Activated T-helper 1 cell treated with anti-CD3 and anti-CD28 coated beads, Interleukin-12 subunit alpha, Interleukin-12 subunit beta, Interleukin-2, Interleukin-4 antibody, amounts not matched to agents 30 ng/mL and 10 ng/mL and 1 ng/mL, durations not matched to agents 14 hours and 24 hours and 36 hours (primary cell): ENCODE results near the gene PFKFB3. TPM values are rescaled to one million over a fixed set of nuclear protein-coding genes. Genes with fewer than 3 reads are reported as not detected.

Source experiments
- DNase-seq: peaks from one replicate; pipeline ENCODE4 v3.0.0; 2021; ENCODE audit warnings: low spot score
- H3K27ac Mint-ChIP-seq: one replicate; pipeline ENCODE4 v1.8.0; 2021; ENCODE audit warnings: mild to moderate bottlenecking, mixed read lengths
- H3K27me3 Mint-ChIP-seq: one replicate; pipeline ENCODE4 v1.8.0; 2022; ENCODE audit warnings: mild to moderate bottlenecking, moderate library complexity, mixed read lengths; ENCODE audit not compliant: insufficient read depth
- H3K36me3 Mint-ChIP-seq: one replicate; pipeline ENCODE4 v1.8.0; 2021; ENCODE audit warnings: low read depth, mixed read lengths
- H3K4me1 Mint-ChIP-seq: one replicate; pipeline ENCODE4 v1.8.0; 2021; ENCODE audit warnings: low read depth, mixed read lengths
- H3K4me3 Mint-ChIP-seq: one replicate; pipeline ENCODE4 v1.8.0; 2021; ENCODE audit warnings: mild to moderate bottlenecking, moderate library complexity, mixed read lengths
- H3K9me3 Mint-ChIP-seq: one replicate; pipeline ENCODE4 v1.8.0; 2021; ENCODE audit warnings: mixed read lengths
- intact Hi-C: fragments of 100-400 bp; cut with micrococcal nuclease; formaldehyde crosslinking; loops from one replicate; pipeline ENCODE4 v1.15.1; 2024
- total RNA-seq: library from RNA; stranded (reverse); gene quantifications from 2 replicates; pipeline ENCODE4 v1.2.3, GENCODE V29; 2022

PFKFB3 gene
- total RNA-seq, 1 donor from 2014 or later: 90.3 TPM

- H3K4me1 Mint-ChIP-seq: peaks cover 73% of the 10 kb centered on the region
- H3K36me3 Mint-ChIP-seq: peaks cover 30% of the 10 kb centered on the region
Measured at GRCh38 chr10:6168084-6168483, 34.6 kb upstream of the PFKFB3 start.

GRCh38 chr10:6170638-6171037 is 32.1 kb upstream of the PFKFB3 start:
- peak overlapping the region; percentile 5 for H3K4me3 Mint-ChIP-seq
- DNase-seq: no peak

More at GRCh38 chr10:6168084-6168483, 34.6 kb upstream of the PFKFB3 start:
- DNase-seq: no peak
- intact Hi-C loops: no loop called here
- H3K27me3 Mint-ChIP-seq: no peaks in the 10 kb centered on the region
- no peaks in the 10 kb centered on the region for H3K9me3 Mint-ChIP-seq
- H3K27ac Mint-ChIP-seq: no peak overlapping the region
- H3K4me3 Mint-ChIP-seq: no peak overlapping the region

GRCh38 chr10:6171881-6172695 is 30.6 kb upstream of the PFKFB3 start:
- peak overlapping the region; percentile 79 for H3K27ac Mint-ChIP-seq
- no peaks in the 10 kb centered on the region for H3K9me3 Mint-ChIP-seq
- peak; percentile 16 for DNase-seq
- H3K4me1 Mint-ChIP-seq: peaks cover 85% of the 10 kb centered on the region
- peaks cover 25% of the 10 kb centered on the region for H3K36me3 Mint-ChIP-seq
- intact Hi-C loops: loop anchor here (2.0 kb wide), 1 partner anchor 15 kb away; no protein-coding TSS in a partner anchor
- H3K27me3 Mint-ChIP-seq: no peaks in the 10 kb centered on the region
- H3K4me3 Mint-ChIP-seq: peak overlapping the region; percentile 66

More at GRCh38 chr10:6170638-6171037, 32.1 kb upstream of the PFKFB3 start:
- H3K9me3 Mint-ChIP-seq: no peaks in the 10 kb centered on the region
- intact Hi-C loops: no loop called here
- H3K27me3 Mint-ChIP-seq: no peaks in the 10 kb centered on the region
- peaks cover 29% of the 10 kb centered on the region for H3K36me3 Mint-ChIP-seq
- H3K4me1 Mint-ChIP-seq: peaks cover 76% of the 10 kb centered on the region
- peak overlapping the region; percentile 31 for H3K27ac Mint-ChIP-seq

- H3K4me1 Mint-ChIP-seq: peaks cover 79% of the 10 kb centered on the region
- H3K27me3 Mint-ChIP-seq: no peaks in the 10 kb centered on the region
- peaks cover 19% of the 10 kb centered on the region for H3K36me3 Mint-ChIP-seq
- peak overlapping the region; percentile 56 for H3K4me3 Mint-ChIP-seq
- H3K9me3 Mint-ChIP-seq: no peaks in the 10 kb centered on the region
- DNase-seq: peak; percentile 63
- intact Hi-C loops: loop anchor here (1.0 to 2.0 kb wide), 4 partner anchors 8 to 229 kb away; partner anchors contain the start of gene PFKFB3
- H3K27ac Mint-ChIP-seq: peak overlapping the region; percentile 78
Measured at GRCh38 chr10:6173203-6173602, 29.5 kb upstream of the PFKFB3 start.

- intact Hi-C loops: no loop called here
- H3K4me1 Mint-ChIP-seq: peaks cover 73% of the 10 kb centered on the region
- H3K36me3 Mint-ChIP-seq: peaks cover 18% of the 10 kb centered on the region
- no peaks in the 10 kb centered on the region for H3K9me3 Mint-ChIP-seq
- no peak for DNase-seq
- H3K4me3 Mint-ChIP-seq: no peak overlapping the region
- no peaks in the 10 kb centered on the region for H3K27me3 Mint-ChIP-seq
- H3K27ac Mint-ChIP-seq: no peak overlapping the region
Measured at GRCh38 chr10:6174201-6174874, 28.4 kb upstream of the PFKFB3 start.

- no peak for DNase-seq
- Mint-ChIP-seq H3K4me3 (no peak overlapping the region), H3K9me3 (no peaks in the 10 kb centered on the region), H3K27ac (peak overlapping the region; percentile 9), H3K4me1 (peaks cover 61% of the 10 kb centered on the region), H3K27me3 (no peaks in the 10 kb centered on the region), H3K36me3 (peaks cover 15% of the 10 kb centered on the region)
- intact Hi-C loops: no loop called here
Measured at GRCh38 chr10:6175329-6176055, 27.2 kb upstream of the PFKFB3 start.

GRCh38 chr10:6176691-6177231 is 26.0 kb upstream of the PFKFB3 start:
- H3K27ac Mint-ChIP-seq: no peak overlapping the region
- H3K36me3 Mint-ChIP-seq: peaks cover 15% of the 10 kb centered on the region
- intact Hi-C loops: no loop called here
- H3K27me3 Mint-ChIP-seq: no peaks in the 10 kb centered on the region
- no peak overlapping the region for H3K4me3 Mint-ChIP-seq
- H3K4me1 Mint-ChIP-seq: peaks cover 54% of the 10 kb centered on the region
- no peak for DNase-seq
- no peaks in the 10 kb centered on the region for H3K9me3 Mint-ChIP-seq

GRCh38 chr10:6177880-6178281 is 24.9 kb upstream of the PFKFB3 start:
- Mint-ChIP-seq H3K27ac (no peak overlapping the region), H3K9me3 (no peaks in the 10 kb centered on the region), H3K36me3 (peaks cover 9% of the 10 kb centered on the region), H3K4me3 (no peak overlapping the region), H3K27me3 (no peaks in the 10 kb centered on the region), H3K4me1 (peaks cover 42% of the 10 kb centered on the region)
- DNase-seq: no peak
- intact Hi-C loops: no loop called here

GRCh38 chr10:6178581-6178980 is 24.2 kb upstream of the PFKFB3 start:
- Mint-ChIP-seq H3K27me3 (no peaks in the 10 kb centered on the region), H3K9me3 (no peaks in the 10 kb centered on the region), H3K27ac (no peak overlapping the region), H3K36me3 (peaks cover 5% of the 10 kb centered on the region), H3K4me1 (peaks cover 35% of the 10 kb centered on the region), H3K4me3 (no peak overlapping the region)
- intact Hi-C loops: no loop called here
- DNase-seq: no peak

- no peak for DNase-seq
- H3K27me3 Mint-ChIP-seq: no peaks in the 10 kb centered on the region
- H3K36me3 Mint-ChIP-seq: peaks cover 5% of the 10 kb centered on the region
- H3K4me3 Mint-ChIP-seq: no peak overlapping the region
- intact Hi-C loops: no loop called here
- no peak overlapping the region for H3K27ac Mint-ChIP-seq
- H3K4me1 Mint-ChIP-seq: peaks cover 30% of the 10 kb centered on the region
- H3K9me3 Mint-ChIP-seq: no peaks in the 10 kb centered on the region
Measured at GRCh38 chr10:6179078-6179477, 23.7 kb upstream of the PFKFB3 start.

- Mint-ChIP-seq H3K27me3 (no peaks in the 10 kb centered on the region), H3K36me3 (peaks cover 5% of the 10 kb centered on the region), H3K9me3 (no peaks in the 10 kb centered on the region), H3K4me3 (no peak overlapping the region), H3K4me1 (peaks cover 30% of the 10 kb centered on the region), H3K27ac (no peak overlapping the region)
- DNase-seq: no peak
- intact Hi-C loops: no loop called here
Measured at GRCh38 chr10:6180480-6181110, 22.1 kb upstream of the PFKFB3 start.

- no peak for DNase-seq
- intact Hi-C loops: no loop called here
- Mint-ChIP-seq H3K36me3 (no peaks in the 10 kb centered on the region), H3K4me1 (peaks cover 30% of the 10 kb centered on the region), H3K27ac (no peak overlapping the region), H3K27me3 (no peaks in the 10 kb centered on the region), H3K4me3 (no peak overlapping the region), H3K9me3 (no peaks in the 10 kb centered on the region)
Measured at GRCh38 chr10:6181249-6181648, 21.5 kb upstream of the PFKFB3 start.
